SK-MEL-5 (cell line): ENCODE data around the gene GABBR2. TPM values are rescaled to one million over a fixed set of nuclear protein-coding genes. Genes with fewer than 3 reads are reported as not detected.

Source experiments
- DNase-seq: peaks from one replicate; pipeline ENCODE4 v3.0.0-alpha.2; 2016; ENCODE audit warnings: low read depth, low spot score
- in situ Hi-C: cut with HindIII; loops from 2 replicates; pipeline ENCODE4 v1.10.0; 2016; ENCODE audit warnings: low sequenced_read_pairs, high pct_unique_total_duplicates, low pct_unique_long_range_greater_than_20kb
- total RNA-seq: library from RNA; depleted of rRNA; stranded (reverse); fragments of >200 nt; shearing (Covaris generic); gene quantifications from 2 replicates; pipeline ENCODE4 v1.2.3, GENCODE V29; 2014

The GABBR2 gene
- total RNA-seq, 1 experiment from 2014 or later = 0.50 TPM

GRCh38 chr9:98372077-98372836 lies 336.5 kb downstream of the GABBR2 start:
- in situ Hi-C loops = no loop called here
- DNase-seq = no peak

- in situ Hi-C loops = no loop called here
- DNase-seq = no peak
These were observed 337.8 kb downstream of the GABBR2 start for GRCh38 chr9:98370976-98371315.

- in situ Hi-C loops = no loop called here
These were observed 338.3 kb downstream of the GABBR2 start for GRCh38 chr9:98370300-98370975.

GRCh38 chr9:98369896-98370295 lies 338.8 kb downstream of the GABBR2 start:
- in situ Hi-C loops = no loop called here
- DNase-seq = no peak

More at GRCh38 chr9:98370300-98370975, 338.3 kb downstream of the GABBR2 start:
- DNase-seq = no peak

GRCh38 chr9:98369471-98369870 lies 339.3 kb downstream of the GABBR2 start:
- in situ Hi-C loops = no loop called here
- no peak for DNase-seq

GRCh38 chr9:98369066-98369425 lies 339.7 kb downstream of the GABBR2 start:
- DNase-seq = no peak
- in situ Hi-C loops = no loop called here

GRCh38 chr9:98368366-98369065 lies 340.2 kb downstream of the GABBR2 start:
- in situ Hi-C loops = no loop called here
- no peak for DNase-seq

- in situ Hi-C loops = no loop called here
- no peak for DNase-seq
These were observed 340.8 kb downstream of the GABBR2 start for GRCh38 chr9:98367923-98368322.

GRCh38 chr9:98367371-98367900 lies 341.3 kb downstream of the GABBR2 start:
- in situ Hi-C loops = no loop called here
- DNase-seq = no peak

- no peak for DNase-seq
- in situ Hi-C loops = no loop called here
These were observed 343.0 kb downstream of the GABBR2 start for GRCh38 chr9:98365781-98366180.

- DNase-seq = peak; percentile 56
- in situ Hi-C loops = no loop called here
These were observed 343.5 kb downstream of the GABBR2 start for GRCh38 chr9:98365227-98365669.

GRCh38 chr9:98364086-98364485 lies 344.6 kb downstream of the GABBR2 start:
- DNase-seq = no peak
- in situ Hi-C loops = no loop called here

- in situ Hi-C loops = no loop called here
- DNase-seq = no peak
These were observed 345.1 kb downstream of the GABBR2 start for GRCh38 chr9:98363644-98364043.

GRCh38 chr9:98362624-98363252 lies 346.0 kb downstream of the GABBR2 start:
- no peak for DNase-seq
- in situ Hi-C loops = no loop called here

- DNase-seq = no peak
- in situ Hi-C loops = no loop called here
These were observed 347.1 kb downstream of the GABBR2 start for GRCh38 chr9:98361645-98362044.

GRCh38 chr9:98360176-98360708 lies 348.5 kb downstream of the GABBR2 start:
- no peak for DNase-seq
- in situ Hi-C loops = no loop called here

GRCh38 chr9:98359569-98359968 lies 349.2 kb downstream of the GABBR2 start:
- no peak for DNase-seq
- in situ Hi-C loops = no loop called here
